Suprapubic skin (tissue), 4 donors: Measurements from ENCODE around the gene SMAP2. TPM values are rescaled to one million over a fixed set of nuclear protein-coding genes. Genes with fewer than 3 reads are reported as not detected.
"Not testable (repeated sequence)": the region's sequence is repeated elsewhere in the genome, so short reads cannot be mapped to it uniquely, and the experiment has no call there.

ENCODE experiments used
- DNase-seq, 2 donors: peaks; one replicate each; pipeline ENCODE4 v3.0.0-alpha.2; 2019; ENCODE audit warnings: low spot score in 2 of 2
- H3K27ac ChIP-seq: fragments of 200-600 bp; sonication (generic); one replicate; pipeline ENCODE4 v1.5.1; 2019
- H3K27me3 ChIP-seq: fragments of 200-600 bp; sonication (generic); one replicate; pipeline ENCODE4 v1.5.1; 2019
- H3K36me3 ChIP-seq: fragments of 200-600 bp; sonication (generic); one replicate; pipeline ENCODE4 v1.5.1; 2019
- H3K4me1 ChIP-seq: fragments of 200-600 bp; sonication (generic); one replicate; pipeline ENCODE4 v1.5.1; 2019
- H3K4me3 ChIP-seq: fragments of 200-600 bp; sonication (generic); one replicate; pipeline ENCODE4 v1.5.1; 2019; ENCODE audit warnings: mild to moderate bottlenecking
- H3K9me3 ChIP-seq: fragments of 200-600 bp; sonication (generic); one replicate; pipeline ENCODE4 v1.5.1; 2019
- CTCF ChIP-seq, 2 donors: fragments of 200-600 bp in 1 of 2; fragments of 450-650 bp in 1 of 2; sonication (generic) in 1 of 2; IDR thresholded peaks; one replicate each; pipeline ENCODE4 v1.5.1; 2016 to 2019; ENCODE audit warnings: antibody characterized with exemption in 2 of 2, mild to moderate bottlenecking in 1 of 2, moderate library complexity in 1 of 2
- EP300 ChIP-seq: sonication (generic); formaldehyde crosslinking; IDR thresholded peaks from one replicate; pipeline ENCODE4 v1.6.1; 2017; ENCODE audit warnings: antibody characterized with exemption
- POLR2A ChIP-seq, 2 donors: fragments of 450-650 bp; IDR thresholded peaks; one replicate each; pipeline ENCODE4 v1.6.1; 2017; ENCODE audit warnings: antibody characterized with exemption in 2 of 2, mild to moderate bottlenecking in 2 of 2, moderate library complexity in 2 of 2
- POLR2AphosphoS5 ChIP-seq, 3 donors: sonication (generic); formaldehyde crosslinking; IDR thresholded peaks; one replicate each; pipeline ENCODE4 v1.6.1; 2017; ENCODE audit warnings: antibody characterized with exemption in 3 of 3
- WGBS: methylation state at CpG from one replicate; pipeline ENCODE4 v1.1.5; 2018; 5-methylcytosine and 5-hydroxymethylcytosine counted together
- total RNA-seq, 4 donors: library from RNA; depleted of rRNA; stranded (reverse); fragments of >200 nt; gene quantifications; one replicate each; pipeline ENCODE4 v1.1.0, GENCODE V29; 2016

The SMAP2 gene
- total RNA-seq, 4 donors from 2014 or later: 17.0 to 32.2 (median 28.0) TPM

DNA sequence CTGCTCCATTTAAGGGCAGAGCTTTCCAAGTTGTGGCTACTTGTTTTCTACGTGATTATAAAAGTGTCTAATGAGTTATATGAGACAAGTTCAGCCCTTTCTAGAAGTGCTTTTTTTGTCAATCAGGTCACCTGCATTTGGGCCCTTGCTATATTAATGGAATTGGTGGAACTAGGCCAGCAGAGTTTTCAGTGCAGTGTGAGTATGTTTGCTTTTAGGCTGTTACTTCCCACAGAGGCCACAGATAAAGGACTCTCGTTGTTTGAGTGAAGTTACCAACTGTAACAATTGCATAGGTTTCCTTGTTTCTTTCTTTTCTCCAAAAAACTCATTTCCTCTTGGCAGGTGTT lies 10.9 kb downstream of the SMAP2 start:
- no peak for TF ChIP-seq CTCF (IDR thresholded peaks at IDR 0.05)
- TF ChIP-seq POLR2AphosphoS5 (IDR thresholded peaks at IDR 0.05): no peak
- TF ChIP-seq EP300: no peak
- no peak for TF ChIP-seq POLR2A (IDR thresholded peaks at IDR 0.05)
- no peaks in the 10 kb centered on the region for H3K9me3 ChIP-seq
- H3K4me3 ChIP-seq: no peak overlapping the region
- H3K4me1 ChIP-seq: peaks cover 22% of the 10 kb centered on the region
- 59% methylated on average over 2 of the region's 2 CpGs for WGBS
- DNase-seq: no peak
- H3K27ac ChIP-seq: peak overlapping the region; percentile 86
- no peaks in the 10 kb centered on the region for H3K36me3 ChIP-seq
- H3K27me3 ChIP-seq: no peaks in the 10 kb centered on the region

GRCh38 chr1:40384887-40385286 lies 11.4 kb downstream of the SMAP2 start:
- DNase-seq: no peak
- WGBS: 88% methylated on average over 6 of the region's 6 CpGs
- no peaks in the 10 kb centered on the region for H3K27me3 ChIP-seq
- no peaks in the 10 kb centered on the region for H3K36me3 ChIP-seq
- H3K4me3 ChIP-seq: no peak overlapping the region
- TF ChIP-seq POLR2AphosphoS5 (IDR thresholded peaks at IDR 0.05) (no peak), POLR2A (IDR thresholded peaks at IDR 0.05) (no peak), EP300 (no peak), CTCF (IDR thresholded peaks at IDR 0.05) (no peak)
- peak overlapping the region; percentile 86 for H3K27ac ChIP-seq
- no peaks in the 10 kb centered on the region for H3K9me3 ChIP-seq
- H3K4me1 ChIP-seq: peaks cover 27% of the 10 kb centered on the region

- no peaks in the 10 kb centered on the region for H3K36me3 ChIP-seq
- no peak for DNase-seq
- TF ChIP-seq CTCF (IDR thresholded peaks at IDR 0.05) (no peak), POLR2A (IDR thresholded peaks at IDR 0.05) (peak in 1 of 2 donors; percentile 32), EP300 (no peak), POLR2AphosphoS5 (IDR thresholded peaks at IDR 0.05) (no peak)
- H3K9me3 ChIP-seq: no peaks in the 10 kb centered on the region
- peak overlapping the region; percentile 86 for H3K27ac ChIP-seq
- no peaks in the 10 kb centered on the region for H3K27me3 ChIP-seq
- H3K4me3 ChIP-seq: peak overlapping the region; percentile 24
- WGBS: 65% methylated on average over 6 of the region's 6 CpGs
- H3K4me1 ChIP-seq: peaks cover 31% of the 10 kb centered on the region
These were observed 12.2 kb downstream of the SMAP2 start for GRCh38 chr1:40385437-40386358.

DNA sequence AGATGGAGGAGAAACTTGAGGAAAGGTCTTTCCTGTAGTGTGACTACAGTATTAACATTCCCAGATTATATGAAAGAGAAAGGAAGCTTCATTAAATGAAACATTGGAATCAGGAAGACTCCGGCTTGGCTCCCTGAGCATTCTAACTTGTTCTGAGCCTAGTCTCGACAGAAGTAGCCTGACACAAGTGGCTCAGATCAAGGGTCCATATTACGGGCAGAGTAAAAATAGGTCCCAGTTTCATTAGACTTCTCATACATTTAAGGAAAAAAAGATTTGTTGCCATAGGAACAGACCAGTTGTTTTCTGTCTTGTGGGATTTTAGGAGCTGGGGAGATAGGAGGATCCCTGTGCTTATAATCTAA lies 12.8 kb downstream of the SMAP2 start:
- 69% methylated on average over 3 of the region's 3 CpGs for WGBS
- no peaks in the 10 kb centered on the region for H3K27me3 ChIP-seq
- peaks cover 31% of the 10 kb centered on the region for H3K4me1 ChIP-seq
- DNase-seq: no peak
- H3K36me3 ChIP-seq: no peaks in the 10 kb centered on the region
- TF ChIP-seq CTCF (IDR thresholded peaks at IDR 0.05) (no peak), EP300 (no peak)
- peak overlapping the region; percentile 86 for H3K27ac ChIP-seq
- peak overlapping the region; percentile 24 for H3K4me3 ChIP-seq
- H3K9me3 ChIP-seq: no peaks in the 10 kb centered on the region

GRCh38 chr1:40386796-40387195 lies 13.3 kb downstream of the SMAP2 start:
- Histone ChIP-seq H3K27me3 (no peaks in the 10 kb centered on the region), H3K4me3 (no peak overlapping the region), H3K4me1 (peaks cover 36% of the 10 kb centered on the region), H3K36me3 (no peaks in the 10 kb centered on the region), H3K9me3 (no peaks in the 10 kb centered on the region), H3K27ac (peak overlapping the region; percentile 86)
- TF ChIP-seq POLR2A (IDR thresholded peaks at IDR 0.05): no peak
- no peak for TF ChIP-seq EP300
- TF ChIP-seq POLR2AphosphoS5 (IDR thresholded peaks at IDR 0.05): no peak
- WGBS: 75% methylated on average over 9 of the region's 9 CpGs
- DNase-seq: no peak

- not testable (repeated sequence) for H3K27me3 ChIP-seq, H3K9me3 ChIP-seq, H3K36me3 ChIP-seq, H3K4me3 ChIP-seq, DNase-seq
- Histone ChIP-seq H3K4me1 (peaks cover 44% of the 10 kb centered on the region), H3K27ac (peak overlapping the region; percentile 86)
- 94% methylated on average over 14 of the region's 38 CpGs for WGBS
These were observed 14.1 kb downstream of the SMAP2 start for GRCh38 chr1:40387381-40388306.
